ENCODE results near the gene CENPF. TPM values are rescaled to one million over a fixed set of nuclear protein-coding genes. Genes with fewer than 3 reads are reported as not detected.

The CENPF gene
- total and polyA plus RNA-seq, 9 of the 15 experiments (the other 6 are each of a cell fraction or from before 2014, with no cell fraction given) = 50.6 to 180 (median 98.3) TPM

DNA sequence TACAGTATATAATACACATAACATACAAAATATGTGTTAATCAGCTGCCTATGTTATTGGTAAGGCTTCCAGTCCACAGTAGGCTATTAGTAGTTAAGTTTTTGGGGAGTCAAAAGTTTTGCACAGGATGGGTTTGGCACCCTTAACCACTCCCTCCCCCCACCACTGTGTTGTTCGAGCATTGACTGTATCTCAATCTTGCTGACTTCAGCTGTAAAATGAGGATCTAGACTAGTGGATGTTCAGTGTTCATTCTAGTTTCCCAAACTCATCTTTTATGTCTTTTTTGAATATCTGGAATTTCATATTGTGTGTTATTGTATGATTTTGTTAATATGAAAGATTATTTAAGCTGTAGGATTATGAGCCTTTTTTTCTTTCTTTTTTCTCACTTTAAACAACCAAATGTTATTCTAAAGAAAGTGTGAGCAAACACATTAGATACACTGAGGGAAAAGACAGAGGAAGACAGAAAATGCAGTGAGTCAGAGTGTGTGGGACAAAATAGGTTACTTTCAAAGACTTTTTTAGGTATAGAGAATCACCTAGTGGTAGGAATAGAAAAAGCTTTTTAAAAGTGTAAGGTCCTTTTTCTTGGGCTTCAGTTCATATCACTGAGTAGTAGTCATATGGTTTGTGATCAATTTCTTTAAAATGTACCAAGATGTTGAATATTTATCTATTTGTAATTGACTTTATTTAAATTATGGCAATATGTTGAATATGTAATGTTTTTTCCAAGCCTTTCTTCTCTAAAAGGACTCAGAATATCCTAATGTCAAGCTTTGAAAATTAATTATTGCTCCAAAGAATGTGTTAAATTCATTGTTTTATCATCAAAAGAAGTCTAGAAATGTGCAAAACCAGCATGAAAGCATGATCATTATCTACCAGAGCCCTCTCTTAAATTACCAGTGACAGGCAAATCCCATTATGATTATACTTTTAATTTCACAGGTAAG is 17.9 kb upstream of the CENPF start:
- ATAC-seq (peak; percentile 88), FAIRE-seq (peak; percentile 29), DNase-seq (ENCODE audit: extremely low read depth in 1 of 4, low spot score in 3 of 4) (peak in 3 of 4 experiments; percentile 19 to 23 (median 21))
- Histone ChIP-seq H3K4me2 (ENCODE audit: insufficient read depth, low read length) (no peak overlapping the region), H3K27ac (ENCODE audit: extremely low read depth, low read depth, low read length) (no peak overlapping the region), H3K36me3 (ENCODE audit: control insufficient read depth, insufficient read depth, low read length) (no peaks in the 10 kb centered on the region), H3K27me3 (ENCODE audit: control insufficient read depth in 2 of 2, insufficient read depth in 2 of 2, low read length in 2 of 2) (peaks cover 2 to 8% of the 10 kb centered on the region in 2 experiments; a peak in 3 of 5 replicates), H3K9me3 (replicated peaks; ENCODE audit: control insufficient read depth, insufficient read depth, low read depth, low read length) (no peaks in the 10 kb centered on the region), H3K4me3 (no peak overlapping the region), H4K20me1 (replicated peaks; ENCODE audit: control insufficient read depth, insufficient read depth, low read length) (no peaks in the 10 kb centered on the region), H3K9me1 (ENCODE audit: control insufficient read depth, insufficient read depth, low read length) (no peaks in the 10 kb centered on the region), H3K79me2 (ENCODE audit: control insufficient read depth, insufficient read depth, low read length) (no peaks in the 10 kb centered on the region), H3K9ac (ENCODE audit: insufficient read depth in 1 of 2, low read depth in 2 of 2, low read length in 2 of 2) (no peak overlapping the region), H2AFZ (ENCODE audit: low read depth, low read length) (no peak overlapping the region), H3K4me1 (replicated peaks in 1 of 2; ENCODE audit: control insufficient read depth in 2 of 2, insufficient read depth in 2 of 2, low read length in 2 of 2) (no peaks in the 10 kb centered on the region)
- intact Hi-C loops (cut with micrococcal nuclease) = loop anchor here (1.0 to 10.0 kb wide), 4 partner anchors 197 to 373 kb away; no protein-coding TSS in a partner anchor
- ChIA-PET POLR2A (interaction anchor here (0.6 kb wide), 1 partner anchor 310 kb away, joined by 3 read pairs; no protein-coding TSS in a partner anchor), CTCF (ENCODE audit: low intra/inter-chr PET ratio) (no interaction called here)
- BruUV-seq (replicated peaks) = no TSS peak
- in situ Hi-C loops (cut with MboI) = loop anchor here (5.0 kb wide), 1 partner anchor 248 kb away; no protein-coding TSS in a partner anchor
- 0% methylated on average over 1 of the region's 1 CpG for WGBS (ENCODE audit: insufficient coverage, low coverage, missing lambda C conversion rate)
- TF ChIP-seq RAD21 (CRISPR knock-in tag; conservative IDR thresholded peaks at IDR 0.05 in 1 of 2, IDR thresholded peaks at IDR 0.05 in 1 of 2) (peak; percentile 70 to 80), SMC3 (conservative IDR thresholded peaks at IDR 0.05; ENCODE audit: insufficient read depth, low read depth, low read length) (0 out of 2 replicates have a peak, but pooled peaks have one; percentile 12), ZNF75A (CRISPR knock-in tag; IDR thresholded peaks at IDR 0.05) (0 out of 2 replicates have a peak, but pooled peaks have one; percentile 16), ZNF354B (CRISPR knock-in tag; IDR thresholded peaks at IDR 0.05) (no peak), HDAC6 (IDR thresholded peaks at IDR 0.05; ENCODE audit: low read depth, low read length) (no peak), SP2 (IDR thresholded peaks at IDR 0.05; ENCODE audit: extremely low read depth, low read depth, low read length, poor library complexity, severe bottlenecking) (no peak)
- TF ChIP-seq, protein P1, sequence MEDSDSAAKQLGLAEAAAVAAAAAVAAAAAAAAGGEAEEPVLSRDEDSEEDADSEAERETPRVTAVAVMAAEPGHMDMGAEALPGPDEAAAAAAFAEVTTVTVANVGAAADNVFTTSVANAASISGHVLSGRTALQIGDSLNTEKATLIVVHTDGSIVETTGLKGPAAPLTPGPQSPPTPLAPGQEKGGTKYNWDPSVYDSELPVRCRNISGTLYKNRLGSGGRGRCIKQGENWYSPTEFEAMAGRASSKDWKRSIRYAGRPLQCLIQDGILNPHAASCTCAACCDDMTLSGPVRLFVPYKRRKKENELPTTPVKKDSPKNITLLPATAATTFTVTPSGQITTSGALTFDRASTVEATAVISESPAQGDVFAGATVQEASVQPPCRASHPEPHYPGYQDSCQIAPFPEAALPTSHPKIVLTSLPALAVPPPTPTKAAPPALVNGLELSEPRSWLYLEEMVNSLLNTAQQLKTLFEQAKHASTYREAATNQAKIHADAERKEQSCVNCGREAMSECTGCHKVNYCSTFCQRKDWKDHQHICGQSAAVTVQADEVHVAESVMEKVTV (CRISPR knock-in tag; IDR thresholded peaks at IDR 0.05) = 0 out of 2 replicates have a peak, but pooled peaks have one; percentile 33
- TF ChIP-seq, protein P2, sequence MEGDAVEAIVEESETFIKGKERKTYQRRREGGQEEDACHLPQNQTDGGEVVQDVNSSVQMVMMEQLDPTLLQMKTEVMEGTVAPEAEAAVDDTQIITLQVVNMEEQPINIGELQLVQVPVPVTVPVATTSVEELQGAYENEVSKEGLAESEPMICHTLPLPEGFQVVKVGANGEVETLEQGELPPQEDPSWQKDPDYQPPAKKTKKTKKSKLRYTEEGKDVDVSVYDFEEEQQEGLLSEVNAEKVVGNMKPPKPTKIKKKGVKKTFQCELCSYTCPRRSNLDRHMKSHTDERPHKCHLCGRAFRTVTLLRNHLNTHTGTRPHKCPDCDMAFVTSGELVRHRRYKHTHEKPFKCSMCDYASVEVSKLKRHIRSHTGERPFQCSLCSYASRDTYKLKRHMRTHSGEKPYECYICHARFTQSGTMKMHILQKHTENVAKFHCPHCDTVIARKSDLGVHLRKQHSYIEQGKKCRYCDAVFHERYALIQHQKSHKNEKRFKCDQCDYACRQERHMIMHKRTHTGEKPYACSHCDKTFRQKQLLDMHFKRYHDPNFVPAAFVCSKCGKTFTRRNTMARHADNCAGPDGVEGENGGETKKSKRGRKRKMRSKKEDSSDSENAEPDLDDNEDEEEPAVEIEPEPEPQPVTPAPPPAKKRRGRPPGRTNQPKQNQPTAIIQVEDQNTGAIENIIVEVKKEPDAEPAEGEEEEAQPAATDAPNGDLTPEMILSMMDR (IDR thresholded peaks at IDR 0.05 in 2 of 3, conservative IDR thresholded peaks at IDR 0.05 in 1 of 3; ENCODE audit: insufficient read depth in 2 of 3, low read depth in 1 of 3, low read length in 3 of 3) = peak; percentile 24 to 72 (median 41); a peak in 4 of 6 replicates
